ENCODE results near the gene KBTBD6.

- TF ChIP-seq CTCF (IDR thresholded peaks at IDR 0.05; ENCODE audit: low read depth, low read length, missing input control), result no peak
- TF ChIP-seq SP1 (IDR thresholded peaks at IDR 0.05), result no peak
- no peak for TF ChIP-seq REST (IDR thresholded peaks at IDR 0.05)
- TF ChIP-seq MAX (IDR thresholded peaks at IDR 0.05), result no peak
- no peak for TF ChIP-seq ATF3 (IDR thresholded peaks at IDR 0.05)
- no peak for TF ChIP-seq GABPA (IDR thresholded peaks at IDR 0.05 in 1 of 2, conservative IDR thresholded peaks at IDR 0.05 in 1 of 2)
- TF ChIP-seq NR2F2 (IDR thresholded peaks at IDR 0.05), result no peak
- no peak for TF ChIP-seq RAD21 (IDR thresholded peaks at IDR 0.05)
- TF ChIP-seq JUND (IDR thresholded peaks at IDR 0.05), result no peak
- no peak for TF ChIP-seq TAF1 (conservative IDR thresholded peaks at IDR 0.05)
- no peak for TF ChIP-seq ZBTB33 (IDR thresholded peaks at IDR 0.05)
Measured at GRCh38 chr13:41137241-41137640, 4.6 kb upstream of the KBTBD6 start.
